ENCODE measurements around the gene FMN1. TPM values are rescaled to one million over a fixed set of nuclear protein-coding genes. Genes with fewer than 3 reads are reported as not detected.

FMN1 gene
- polyA plus RNA-seq, 1 donor: 0.90 TPM

DNA sequence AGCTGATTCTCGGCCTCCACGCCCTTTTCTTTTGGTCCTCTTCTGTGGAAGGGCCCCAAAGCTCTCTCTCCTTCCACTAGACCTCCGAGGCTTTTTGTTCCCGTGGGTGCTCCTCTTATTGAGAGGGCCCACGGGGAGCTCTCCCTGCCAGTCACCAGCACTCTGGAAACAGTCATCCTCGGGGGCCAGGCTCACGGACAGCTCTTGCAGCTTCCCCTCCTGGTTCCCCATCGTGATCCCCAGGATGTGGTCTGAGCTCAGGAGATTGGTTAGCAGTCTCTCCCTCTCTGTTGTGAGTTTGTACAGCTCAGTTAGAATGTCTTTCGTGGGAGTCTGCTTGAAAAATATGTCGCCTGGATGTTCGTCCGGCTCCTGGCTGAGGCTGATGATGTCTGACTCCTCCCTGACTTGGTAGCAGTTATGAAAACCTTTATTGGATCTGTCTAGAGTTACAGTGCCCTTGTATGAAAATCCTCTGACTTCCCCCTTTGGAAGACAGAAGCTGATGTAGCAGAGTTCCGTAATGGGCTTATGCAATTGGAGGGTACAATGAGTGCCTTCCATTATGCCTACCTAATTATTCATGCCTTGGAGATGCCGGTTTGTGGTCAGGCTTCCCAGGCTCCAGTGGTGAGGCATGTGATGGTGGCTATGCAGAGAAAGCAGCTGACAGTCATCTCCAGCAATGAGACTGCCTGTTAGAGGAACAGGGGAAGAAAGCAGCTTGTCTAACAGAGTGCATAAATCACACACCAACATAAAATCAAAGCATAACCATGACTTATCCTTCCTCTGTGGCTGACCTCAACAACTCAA, 40.0 kb downstream of the FMN1 start:
- DNase-seq (ENCODE audit: low read depth): no peak

DNA sequence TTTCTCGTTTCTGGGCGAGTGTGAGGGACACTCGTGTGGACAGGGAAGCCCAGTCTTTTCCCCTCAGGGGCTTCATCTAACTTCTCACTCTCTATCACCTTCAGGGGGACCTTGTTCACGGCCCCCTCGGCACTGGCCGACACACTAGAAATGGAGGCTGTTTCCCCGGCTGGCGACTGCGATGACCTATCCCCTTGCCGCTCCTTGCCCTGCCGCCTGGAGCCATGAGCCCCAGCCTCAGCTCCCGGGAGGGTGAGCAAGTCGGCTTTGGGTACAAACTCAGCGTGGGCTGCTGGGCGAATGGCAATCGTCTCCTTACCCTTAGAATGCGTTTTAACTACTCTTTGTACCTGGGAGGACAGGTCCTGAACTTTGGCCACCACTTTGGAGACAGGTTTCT, 41.0 kb downstream of the FMN1 start:
- DNase-seq (ENCODE audit: low read depth): no peak

DNA sequence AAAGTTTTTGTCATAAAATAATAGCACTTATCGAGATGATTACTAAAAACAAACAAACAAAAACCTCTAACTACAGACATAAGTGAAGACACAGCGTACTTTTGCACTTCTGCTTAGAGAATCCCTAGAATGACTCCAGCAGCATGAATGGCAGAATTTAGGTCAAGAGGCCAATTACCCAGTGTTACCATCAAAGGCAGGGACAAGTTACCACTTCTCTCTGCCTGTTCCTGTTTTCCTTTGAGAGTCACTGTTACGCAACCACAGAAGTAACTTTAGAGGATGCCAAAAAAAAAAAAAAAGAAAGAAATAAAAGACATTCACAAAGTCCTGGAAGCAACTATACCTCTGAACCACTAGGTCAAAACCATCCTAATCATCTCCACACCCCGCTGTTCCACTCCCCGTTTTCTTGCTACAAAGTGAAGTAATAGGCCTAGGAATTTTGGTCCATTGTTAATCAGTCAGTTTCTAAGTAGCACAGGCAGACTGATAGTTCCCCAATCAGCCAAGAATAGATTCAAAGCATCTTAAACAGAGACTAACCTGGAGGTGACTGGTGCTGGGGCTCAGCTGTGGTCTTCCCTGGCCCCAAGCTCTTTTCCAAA, 41.9 kb downstream of the FMN1 start:
- no peak for DNase-seq (ENCODE audit: low read depth)

DNA sequence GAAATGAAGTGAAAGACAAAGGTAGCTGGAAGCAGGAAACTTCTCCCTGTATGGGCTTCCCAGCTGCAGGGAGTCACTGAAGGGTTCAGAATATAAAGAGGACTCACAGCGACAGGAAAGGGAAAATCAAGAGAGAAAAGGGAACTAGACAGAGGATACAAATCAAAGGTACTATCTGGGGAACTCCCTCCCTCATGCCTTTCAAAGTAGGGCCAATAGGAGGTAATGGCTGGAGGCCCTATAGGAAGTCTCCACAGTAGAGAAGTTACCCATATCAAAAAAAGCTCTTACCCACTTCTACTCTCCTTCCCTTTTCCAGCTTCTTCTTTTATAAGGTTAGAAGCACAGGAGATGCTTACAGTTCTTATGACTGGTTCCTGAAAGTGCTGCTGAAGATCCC, 43.5 kb downstream of the FMN1 start:
- DNase-seq (ENCODE audit: low read depth): no peak

DNA sequence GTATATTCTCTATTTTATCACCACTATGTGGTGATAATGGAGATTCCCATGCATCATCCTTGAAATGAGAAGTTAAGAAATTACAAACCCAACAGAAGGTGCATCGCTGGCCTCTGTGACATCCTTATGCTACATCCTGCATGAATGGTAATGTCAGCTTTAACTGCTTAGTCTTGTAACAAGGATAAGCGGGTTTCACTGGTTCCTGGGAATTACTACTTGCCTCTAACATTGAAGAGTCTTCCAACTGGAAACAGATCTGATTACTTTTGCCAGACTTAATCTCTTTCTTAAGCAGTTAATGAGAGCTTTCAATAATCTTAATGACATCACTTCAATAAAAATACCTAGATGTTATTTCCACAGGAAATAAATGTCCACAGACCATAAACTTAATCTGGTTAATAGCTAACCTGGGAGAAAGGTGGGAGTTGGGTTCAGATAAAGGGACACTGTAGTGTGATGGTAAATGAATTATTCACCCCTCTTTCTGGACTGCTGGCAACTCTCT, 44.0 kb downstream of the FMN1 start:
- no peak for DNase-seq (ENCODE audit: low read depth)

DNA sequence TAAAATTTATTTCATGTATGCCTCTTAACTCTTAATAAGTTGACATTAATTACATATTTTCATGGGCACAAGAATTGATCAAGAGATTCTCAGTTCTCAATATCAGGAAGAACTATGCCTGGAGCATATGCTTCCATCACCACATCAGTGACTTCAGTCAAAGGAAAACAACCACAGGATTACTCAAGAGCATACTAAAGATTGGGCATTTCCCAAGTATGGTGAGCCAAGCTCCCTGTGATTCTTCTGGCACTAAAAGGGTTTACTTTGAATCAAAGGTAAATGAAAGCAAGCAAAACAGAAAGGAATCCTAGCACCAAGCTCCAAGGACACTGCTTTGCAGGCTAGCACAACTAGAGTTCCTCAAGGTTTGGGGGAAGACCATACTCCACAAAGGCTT, 44.6 kb downstream of the FMN1 start:
- no peak for DNase-seq (ENCODE audit: low read depth)

DNA sequence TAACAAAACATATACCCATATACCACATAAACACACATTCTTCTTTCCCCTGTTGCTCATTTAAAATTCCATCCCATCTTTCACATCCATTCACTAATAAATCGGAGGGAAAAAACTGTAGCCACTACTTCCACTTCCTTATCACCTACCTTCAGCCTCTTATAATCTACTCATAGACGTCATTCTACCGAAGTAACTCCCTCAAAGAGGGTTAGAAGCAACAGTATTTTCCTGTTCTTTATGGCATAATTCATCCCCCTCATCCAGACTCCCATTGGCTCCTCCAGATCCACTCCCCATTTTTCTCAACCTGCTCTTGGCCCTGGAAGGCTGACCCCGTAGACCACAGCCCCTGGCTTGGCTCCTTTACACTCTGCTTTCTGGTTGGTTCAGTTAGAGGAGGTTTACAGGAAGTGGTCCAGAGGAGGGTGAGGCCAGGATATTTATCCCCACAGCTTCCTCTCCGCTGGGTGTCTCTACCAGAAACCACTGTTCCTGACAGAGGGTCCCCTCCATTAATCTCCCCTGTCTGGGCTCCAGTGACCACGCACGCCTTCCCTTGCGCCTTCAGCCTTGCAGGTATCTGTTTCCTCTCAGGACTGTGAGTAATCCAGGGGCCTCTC, 46.3 kb downstream of the FMN1 start:
- no peak for DNase-seq (ENCODE audit: low read depth)

DNA sequence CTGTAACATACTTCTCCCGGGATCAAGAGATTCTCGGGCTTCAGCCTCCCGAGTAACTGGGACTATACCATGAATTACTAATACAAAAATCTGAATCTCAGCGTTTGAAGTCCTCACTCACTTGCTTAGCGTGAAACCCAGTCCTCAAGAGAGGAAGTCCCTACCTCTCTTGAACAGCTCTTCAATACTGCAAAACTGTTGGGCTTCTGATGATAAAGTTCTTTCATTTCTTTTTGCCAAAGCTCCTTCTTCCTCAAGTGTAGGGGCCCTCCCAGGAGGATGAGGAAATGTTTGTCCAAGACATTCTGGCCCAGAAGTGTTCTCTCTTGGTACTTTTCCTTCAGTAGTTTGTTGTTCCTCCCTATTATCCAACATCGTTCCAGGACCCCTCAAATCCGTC, 48.5 kb downstream of the FMN1 start:
- no peak for DNase-seq (ENCODE audit: low read depth)

DNA sequence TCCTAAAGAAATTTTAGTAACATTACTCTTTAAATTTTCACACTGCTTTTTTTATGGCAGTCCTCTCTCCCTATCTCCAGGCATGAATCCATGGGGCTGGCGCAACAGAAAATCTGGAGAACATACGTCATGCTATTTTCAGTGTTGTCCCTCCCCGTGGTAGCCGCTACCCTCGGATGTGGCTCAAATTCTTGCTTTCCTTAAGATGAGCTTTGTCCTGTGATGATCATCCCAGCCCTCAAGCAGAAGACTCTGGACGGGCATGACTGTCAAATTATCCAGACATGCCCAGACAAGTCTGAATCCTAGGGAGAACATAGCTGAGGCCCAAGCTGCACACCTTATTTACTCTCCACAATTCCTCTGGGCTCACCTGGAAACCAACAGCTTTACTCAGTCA, 49.1 kb downstream of the FMN1 start:
- DNase-seq (ENCODE audit: low read depth): no peak

DNA sequence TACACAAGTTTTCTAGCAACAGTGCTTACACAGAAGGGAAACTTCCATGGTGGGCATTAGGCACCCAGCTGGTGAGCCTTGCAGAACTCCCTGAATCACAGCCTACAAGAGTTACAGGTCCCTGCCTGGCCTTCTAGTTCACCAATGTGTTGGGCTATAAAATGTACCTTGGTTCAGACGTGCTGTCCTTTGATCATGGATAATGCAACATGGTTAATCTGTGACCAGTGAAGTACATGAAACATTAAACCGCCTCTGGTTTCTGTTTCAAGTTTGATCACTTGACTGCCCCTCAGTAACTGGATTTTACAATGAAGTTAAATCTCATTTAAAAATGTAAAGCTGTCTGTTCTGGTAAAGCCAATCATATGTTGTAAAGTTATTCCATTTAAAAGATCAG, 51.8 kb downstream of the FMN1 start:
- DNase-seq (ENCODE audit: low read depth): no peak

DNA sequence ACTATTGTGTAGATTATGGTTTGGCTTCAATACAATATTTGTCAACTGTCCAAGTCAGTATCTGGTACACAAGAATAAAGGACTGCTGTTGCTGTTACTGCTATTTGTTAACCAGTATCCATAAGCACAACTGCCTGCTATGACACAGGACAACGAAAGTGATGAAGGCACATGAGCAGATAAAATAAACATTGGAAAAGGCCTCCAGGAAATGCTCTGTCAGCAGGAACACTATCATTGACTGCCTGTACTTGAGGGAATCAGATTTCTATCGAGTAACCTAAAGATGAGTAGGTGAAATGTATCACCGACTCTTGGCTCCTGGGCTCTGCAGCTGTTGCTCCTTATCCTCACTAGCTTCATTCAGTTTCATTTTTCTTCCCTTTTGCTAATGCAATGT, 56.5 kb downstream of the FMN1 start:
- DNase-seq (ENCODE audit: low read depth): no peak

DNA sequence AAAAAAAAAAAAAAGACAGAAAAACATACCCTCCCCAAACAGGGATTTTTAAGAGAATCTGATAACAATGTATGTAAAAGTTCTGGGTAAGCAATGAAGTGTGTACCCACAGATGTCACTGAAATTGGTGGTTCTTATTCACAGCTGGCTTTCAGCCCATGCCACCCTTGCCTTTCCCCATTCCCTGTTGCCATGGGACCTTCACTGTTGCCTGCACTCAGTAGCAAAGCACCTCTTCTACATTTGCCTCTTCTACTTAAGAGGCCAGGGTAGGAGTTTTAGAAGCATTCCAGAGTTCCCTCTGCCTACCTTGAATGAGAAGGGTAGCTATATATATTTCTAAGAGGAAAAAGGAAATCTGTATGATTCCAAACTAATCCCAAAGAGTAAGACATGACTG, 57.4 kb downstream of the FMN1 start:
- no peak for DNase-seq (ENCODE audit: low read depth)

DNA sequence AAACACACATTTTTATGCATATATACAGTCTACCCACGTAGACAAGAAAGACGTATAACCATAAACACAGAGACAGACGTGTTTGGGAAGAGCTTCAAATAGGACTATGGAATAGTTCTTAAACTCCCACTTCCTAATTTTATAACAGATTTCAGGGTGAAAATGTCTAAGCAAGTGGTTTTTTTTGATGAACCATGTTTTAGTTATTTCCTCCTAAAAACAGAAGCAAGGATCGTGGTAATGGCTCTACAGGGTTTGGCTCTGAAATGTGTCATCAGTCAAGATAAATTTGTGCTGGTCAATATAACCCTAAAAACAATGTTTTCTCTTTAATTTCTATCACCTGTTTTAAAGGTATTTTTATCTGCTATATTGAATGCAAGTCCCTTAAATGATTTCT, 58.2 kb downstream of the FMN1 start:
- DNase-seq (ENCODE audit: low read depth): no peak

DNA sequence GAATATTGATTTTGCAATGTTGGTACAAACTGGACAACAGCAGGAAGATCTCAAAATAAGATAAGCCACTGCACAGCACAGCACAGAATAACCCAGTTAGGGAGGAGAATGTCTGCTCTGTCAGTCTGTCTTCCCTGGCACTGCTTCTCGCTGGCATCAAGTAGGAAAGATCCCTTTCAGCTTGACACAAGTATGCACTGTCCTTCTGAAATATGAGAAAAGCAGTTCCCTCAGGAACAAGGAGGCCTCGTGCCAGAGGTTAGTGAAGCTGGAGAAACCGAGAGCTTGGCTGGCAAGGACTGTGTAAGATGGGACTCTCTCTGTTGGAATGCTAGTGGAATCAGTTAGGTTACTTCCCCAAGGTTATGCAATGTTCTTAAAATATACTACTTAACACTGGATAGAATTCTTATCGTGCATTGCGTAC, 59.1 kb downstream of the FMN1 start:
- no peak for DNase-seq (ENCODE audit: low read depth)

DNA sequence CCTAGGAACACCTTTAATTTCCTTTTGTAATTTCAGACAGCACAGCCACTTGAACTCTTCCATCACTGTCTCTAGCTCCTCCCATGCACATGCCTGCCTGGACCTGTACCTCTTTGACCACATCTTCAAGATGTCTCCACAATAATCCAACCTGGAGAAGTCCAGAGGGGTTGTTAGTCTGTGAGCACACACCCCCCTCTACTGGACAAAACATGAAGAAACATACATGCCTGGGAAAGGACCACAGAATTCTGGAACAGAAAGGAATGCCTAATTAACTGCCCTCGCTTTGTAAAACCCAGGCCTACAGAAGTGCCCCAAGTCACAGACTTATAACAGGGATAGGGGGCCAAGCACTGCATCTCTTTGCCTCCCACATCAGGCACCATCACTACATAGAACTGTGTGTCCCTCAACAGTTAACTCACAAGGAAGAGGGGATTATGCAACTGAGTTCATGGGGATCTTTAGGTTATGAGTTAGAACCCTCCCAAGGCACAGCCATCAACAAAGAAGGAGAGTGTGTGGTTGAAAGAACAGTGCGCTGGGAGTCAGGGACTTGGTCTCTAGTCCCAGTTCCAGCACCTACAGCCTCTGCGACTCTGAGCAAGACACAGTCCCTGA, 61.7 kb downstream of the FMN1 start:
- DNase-seq (ENCODE audit: low read depth): no peak

DNA sequence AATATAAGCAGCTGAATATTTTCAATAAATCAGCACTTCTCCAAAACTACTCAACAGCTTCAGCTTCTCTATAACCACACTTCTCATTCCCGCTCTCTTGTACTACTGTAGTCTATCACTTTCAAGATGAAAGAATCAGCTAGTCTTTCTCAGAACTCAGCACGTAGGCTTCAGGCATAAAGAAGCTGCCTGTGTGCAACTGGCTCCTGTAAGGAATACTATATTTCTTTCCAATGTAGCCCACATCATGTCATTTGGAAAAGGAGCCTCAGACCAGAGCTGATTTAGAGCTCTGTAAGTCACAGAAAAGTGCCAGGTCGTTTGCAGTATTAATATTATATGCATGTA, 62.3 kb downstream of the FMN1 start:
- no peak for DNase-seq (ENCODE audit: low read depth)

DNA sequence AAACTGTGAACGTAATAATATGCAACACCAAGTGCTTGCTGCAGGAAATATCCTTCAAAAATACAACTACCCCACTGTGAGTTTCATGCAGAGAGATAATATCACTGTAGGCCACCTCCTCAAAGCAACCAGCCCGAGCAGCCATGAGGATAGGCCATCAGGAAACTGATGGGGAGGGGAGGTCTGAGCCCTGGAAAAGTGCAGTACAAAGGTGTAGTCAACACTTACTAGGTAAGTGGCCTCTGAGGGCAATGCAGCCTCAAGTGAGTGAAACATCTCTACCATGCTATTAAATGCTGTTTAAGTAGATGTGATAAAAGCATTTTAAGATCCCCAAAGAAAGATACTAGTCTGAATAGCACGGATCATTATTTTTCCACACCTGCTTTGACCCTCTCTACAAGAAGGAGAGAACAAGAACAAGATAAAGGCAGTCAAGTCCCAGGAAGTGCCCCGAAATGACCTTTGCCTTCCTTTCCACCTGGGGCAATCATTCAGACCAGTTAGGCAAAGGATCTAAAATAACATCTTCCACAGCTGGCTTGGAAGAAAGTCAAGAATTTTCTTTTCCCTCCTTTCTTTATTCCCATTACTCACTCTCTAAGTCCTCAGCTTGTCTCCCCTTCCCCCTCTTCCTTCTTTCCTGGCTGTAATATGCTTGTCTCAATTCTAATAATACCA, 62.8 kb downstream of the FMN1 start:
- peak; percentile 52 for DNase-seq (ENCODE audit: low read depth)

DNA sequence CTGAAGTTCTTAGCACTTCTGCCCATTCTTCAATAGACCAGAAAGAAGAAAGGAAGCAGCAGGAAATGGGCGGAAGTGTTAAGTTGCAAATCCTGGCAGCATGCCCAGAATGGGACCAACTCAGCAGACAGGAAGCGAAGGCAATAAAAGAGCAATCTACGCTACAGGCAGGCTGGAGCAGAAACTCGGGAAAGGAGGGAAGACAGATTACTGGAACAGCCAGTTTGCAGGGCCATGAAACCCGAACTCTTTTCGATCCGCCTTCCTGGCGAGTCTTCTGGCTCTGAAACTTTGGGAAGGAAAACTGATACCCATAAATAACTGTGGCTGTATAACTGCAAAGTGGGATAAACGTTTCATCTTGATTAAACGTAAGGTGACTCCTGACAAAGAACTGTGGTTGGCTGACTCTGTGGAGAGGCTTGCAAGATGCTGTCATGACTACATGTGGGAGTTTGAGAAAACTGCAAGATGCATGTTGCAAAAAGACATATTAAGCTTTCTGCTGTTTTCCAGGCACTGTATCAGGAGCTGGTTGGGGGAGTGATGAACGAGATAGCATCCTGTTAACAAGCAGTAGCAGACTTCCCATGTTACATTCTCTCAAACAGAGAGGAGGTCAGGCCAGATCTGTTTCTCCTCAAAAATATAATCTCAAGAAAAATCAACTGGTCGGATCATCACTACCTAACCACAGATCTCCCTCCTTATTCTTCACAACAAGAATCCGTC, 67.8 kb downstream of the FMN1 start:
- DNase-seq (ENCODE audit: low read depth): peak; percentile 67

DNA sequence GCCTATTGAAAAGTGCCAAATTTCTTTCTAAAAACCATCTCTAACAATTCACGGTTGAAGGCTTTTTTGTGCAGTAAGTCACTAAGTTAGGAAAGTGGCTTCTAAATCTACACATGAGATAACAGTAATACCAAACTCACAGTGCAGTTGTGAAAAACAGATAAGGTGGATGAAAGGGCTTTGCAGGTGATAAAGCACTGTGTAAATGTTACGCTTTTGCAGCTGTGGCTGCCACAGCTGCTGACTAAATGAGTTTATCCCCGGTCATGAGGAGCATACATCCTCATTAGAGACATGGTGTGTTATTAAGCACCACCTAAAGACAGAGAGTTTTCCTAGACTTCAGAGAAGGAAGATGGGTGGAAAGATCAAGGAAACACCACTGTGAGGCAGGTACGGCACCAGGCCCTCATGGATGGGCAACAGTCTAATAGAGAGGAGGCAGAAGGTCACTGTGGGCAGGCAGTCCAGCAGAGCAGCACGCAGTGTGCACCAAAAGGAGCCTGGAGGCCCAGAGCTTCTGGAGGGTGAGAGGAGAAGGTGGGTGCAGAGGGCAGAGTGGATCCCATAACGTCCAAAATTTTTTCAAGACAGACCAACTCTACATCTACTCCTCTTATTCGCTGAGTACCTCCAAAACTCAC, 68.5 kb downstream of the FMN1 start:
- DNase-seq (ENCODE audit: low read depth): no peak

DNA sequence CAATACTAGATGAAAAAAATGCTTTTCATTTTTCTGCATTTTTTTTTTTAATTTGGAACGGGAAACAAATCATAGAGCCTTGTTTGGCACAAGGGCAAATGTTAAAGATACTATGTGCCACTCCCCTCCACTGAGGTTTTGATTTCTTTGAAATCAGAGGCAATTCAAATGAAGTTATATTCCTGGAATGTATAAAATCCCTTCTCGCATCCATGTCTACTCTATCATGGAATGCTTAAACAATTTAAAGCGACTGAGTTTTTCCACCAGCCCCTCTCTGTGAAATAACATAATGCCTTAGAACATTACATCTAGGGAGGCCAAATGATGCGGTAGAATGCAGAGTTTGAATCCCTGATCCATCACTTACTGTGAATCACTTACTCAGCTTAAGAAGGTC, 69.7 kb downstream of the FMN1 start:
- DNase-seq (ENCODE audit: low read depth): no peak

DNA sequence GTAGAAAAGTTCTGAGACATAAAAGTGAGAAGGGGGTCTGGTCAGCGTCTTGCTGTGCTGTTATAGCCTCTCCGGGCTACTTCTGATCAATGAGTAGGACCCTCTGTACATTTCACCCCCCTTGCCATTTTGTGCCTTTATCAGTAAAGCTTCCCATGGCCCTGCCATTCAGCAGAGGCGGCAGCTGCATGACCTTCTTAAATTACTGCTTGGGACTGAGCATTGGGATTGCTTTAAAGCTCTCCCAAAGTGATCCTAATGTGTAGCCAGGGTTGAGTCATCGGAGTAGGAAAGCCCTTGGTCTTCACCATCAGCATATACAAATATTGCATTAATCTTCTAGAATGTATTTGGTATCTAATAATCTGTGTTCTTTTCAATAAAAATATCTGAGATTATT, 70.2 kb downstream of the FMN1 start:
- DNase-seq (ENCODE audit: low read depth): no peak

Measured in forelimb muscle (tissue), 1 donor.